ENCODE measurements around the gene ITPKA.

- TF ChIP-seq CTCF (IDR thresholded peaks at IDR 0.05), result no peak
- no peak for TF ChIP-seq POLR2A (IDR thresholded peaks at IDR 0.05)
Measured at GRCh38 chr15:41464889-41465580, 28.6 kb upstream of the ITPKA start.

Measured in body of pancreas (tissue), 4 donors.